NOMO-1 treated with dmso at 0.1 percent for 144 hours (cell line): ENCODE results near the gene NBPF4.
"Not testable (repeated sequence)": the region's sequence is repeated elsewhere in the genome, so short reads cannot be mapped to it uniquely, and the experiment has no call there.

Source experiments
- DNase-seq: peaks from one replicate; lab custom pipeline; 2025; ENCODE audit not compliant: unreplicated experiment; lab: John Stamatoyannopoulos, UW

Gene NBPF4

DNA sequence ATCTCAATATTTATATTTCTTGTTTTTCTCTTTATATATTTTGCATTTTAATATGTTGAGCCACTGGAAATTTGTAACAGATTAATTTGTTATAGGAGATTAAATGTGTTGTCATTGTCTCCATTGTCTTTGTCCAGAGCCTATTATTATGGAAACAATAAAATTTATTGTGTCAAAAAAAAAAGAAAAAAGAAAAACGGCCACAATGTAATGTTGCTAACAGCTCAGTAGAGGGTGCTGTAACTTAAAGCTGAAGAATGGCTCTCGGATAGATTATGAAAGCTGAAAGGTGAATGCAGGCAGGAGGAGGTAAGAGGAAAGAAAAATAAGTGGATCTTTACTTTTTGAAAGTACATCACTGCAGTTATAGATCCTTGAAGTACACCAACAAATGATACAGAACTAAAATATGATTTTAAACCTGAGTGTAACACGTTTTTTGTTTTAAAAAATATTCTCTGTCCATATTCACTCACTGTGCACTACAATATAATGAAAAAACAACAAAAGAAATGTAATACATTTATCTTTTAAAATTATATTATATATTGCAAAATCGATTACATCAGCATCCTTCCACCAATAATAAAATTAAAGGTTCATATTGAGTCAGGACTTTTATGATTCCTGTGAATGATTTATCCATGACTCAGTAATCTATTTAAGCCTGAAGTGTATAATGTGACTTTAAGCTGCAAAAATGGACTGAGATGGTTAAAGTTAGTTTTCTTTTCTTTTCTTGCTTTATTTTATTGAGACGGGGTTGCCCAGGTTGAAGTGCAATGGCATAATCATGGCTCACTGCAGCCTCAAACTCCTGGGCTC lies 29.0 kb downstream of the NBPF4 start:
- DNase-seq, result not testable (repeated sequence)

DNA sequence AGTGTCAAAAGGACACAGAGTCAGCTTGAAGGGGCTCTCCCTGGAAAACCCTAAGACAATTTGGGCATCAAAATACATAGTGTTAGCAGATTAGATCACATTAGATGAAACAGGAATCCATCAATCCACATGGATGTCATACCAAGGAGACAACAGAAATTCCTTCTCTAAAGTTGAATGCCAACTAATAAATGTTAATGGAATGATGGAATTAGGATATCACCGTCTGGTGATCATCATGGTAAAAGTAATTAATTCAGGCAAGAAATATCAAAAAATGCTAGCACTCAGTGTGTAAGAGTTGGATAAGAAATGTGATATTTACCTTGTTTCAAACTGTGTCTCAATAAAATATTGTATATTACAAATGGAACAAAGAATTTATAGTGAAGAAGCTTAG lies 32.9 kb downstream of the NBPF4 start:
- no peak for DNase-seq

DNA sequence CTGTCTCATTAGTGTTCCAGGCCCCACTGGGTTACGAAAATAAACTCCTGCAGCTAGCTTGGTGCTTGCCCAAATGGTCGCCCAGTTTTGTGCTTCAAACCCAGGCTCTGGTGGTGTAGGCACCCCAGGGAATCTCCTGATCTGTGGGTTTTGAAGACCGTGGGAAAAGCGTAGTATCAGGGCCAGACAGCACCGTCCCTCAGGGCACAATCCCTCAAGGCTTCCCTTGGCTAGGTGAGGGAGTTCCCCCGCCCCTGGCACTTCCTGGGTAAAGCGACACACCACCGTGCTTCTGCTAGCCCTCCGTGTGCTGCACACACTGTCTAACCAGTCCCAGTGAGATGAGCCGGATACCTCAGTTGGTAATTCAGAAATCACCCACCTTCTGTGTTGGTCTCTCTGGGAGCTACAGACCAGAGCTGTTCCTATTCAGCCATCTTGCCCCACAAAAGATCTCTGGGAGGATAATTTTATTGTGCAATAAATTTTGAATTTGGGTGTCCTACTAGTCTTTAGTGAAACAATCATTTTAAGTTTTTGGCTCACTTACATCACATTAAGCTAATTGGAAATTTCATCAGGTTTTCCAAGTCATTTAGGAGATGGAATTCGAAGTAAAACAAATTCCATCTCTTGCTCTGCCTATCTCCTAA lies 34.3 kb downstream of the NBPF4 start:
- no peak for DNase-seq

DNA sequence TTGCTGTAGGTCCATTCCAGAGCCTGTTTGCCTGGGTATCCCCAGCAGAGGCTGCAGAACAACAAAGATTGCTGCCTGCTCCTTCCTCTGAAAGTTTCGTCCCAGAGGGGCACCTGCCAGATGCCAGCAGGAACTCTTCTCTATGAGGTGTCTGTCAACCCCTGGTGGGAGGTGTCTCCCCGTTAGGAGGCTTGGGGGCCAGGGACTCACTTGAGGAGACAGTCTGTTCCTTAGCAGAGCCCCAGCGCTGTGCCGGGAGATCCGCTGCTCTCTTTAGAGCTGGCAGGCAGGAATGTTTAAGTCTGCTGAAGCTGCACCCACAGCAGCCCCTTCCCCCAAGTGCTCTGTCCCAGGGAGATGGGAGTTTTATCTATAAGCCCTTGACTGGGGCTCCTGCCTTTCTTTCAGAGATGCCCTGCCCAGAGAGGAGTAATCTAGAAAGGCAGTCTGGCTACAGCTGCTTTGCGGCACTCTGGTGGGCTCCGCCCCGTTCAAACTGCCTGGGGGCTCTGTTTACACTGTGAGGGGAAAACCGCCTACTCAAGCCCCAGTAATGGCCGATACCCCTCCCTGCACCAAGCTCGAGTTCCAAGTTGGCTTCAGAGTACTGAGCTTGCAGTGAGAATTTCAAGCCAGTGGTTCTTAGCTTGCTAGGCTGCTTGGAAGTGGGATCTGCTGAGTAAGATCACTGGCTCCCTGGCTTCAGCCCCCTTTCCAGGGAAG lies 35.0 kb downstream of the NBPF4 start:
- DNase-seq, result no peak

DNA sequence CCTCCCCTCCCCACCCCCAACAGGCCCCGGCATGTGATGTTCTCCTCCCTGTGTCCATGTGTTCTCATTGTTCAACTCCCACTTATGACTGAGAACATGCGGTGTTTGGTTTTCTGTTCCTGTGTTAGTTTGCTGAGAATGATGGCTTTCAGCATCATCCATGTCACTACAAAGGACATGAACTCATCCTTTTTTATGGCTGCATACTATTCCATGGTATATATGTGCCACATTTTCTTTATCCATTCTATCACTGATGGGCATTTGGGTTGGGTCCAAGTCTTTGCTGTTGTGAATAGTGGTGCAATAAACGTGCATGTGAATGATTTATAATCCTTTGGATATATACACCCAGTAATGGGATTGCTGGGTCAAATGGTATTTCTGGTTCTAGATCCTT lies 40.3 kb downstream of the NBPF4 start:
- DNase-seq, result not testable (repeated sequence)

DNA sequence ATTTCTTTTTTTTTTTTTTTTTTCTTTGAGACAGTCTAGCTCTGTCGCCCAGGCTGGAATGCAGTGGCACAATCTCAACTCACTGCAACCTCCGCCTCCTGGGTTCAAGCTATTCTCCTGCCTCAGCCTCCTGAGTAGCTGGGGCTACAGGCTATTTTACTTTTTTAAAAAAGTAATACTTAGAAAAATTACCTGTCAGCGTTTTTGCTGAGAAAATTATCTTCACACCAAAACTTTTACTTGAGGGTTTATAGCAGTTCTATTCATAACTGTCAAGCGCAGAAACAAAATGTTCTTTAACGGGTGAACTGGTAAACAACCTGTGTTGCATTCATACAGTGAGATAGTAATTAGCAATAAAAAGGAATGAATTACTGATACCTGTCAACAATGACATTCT lies 42.2 kb downstream of the NBPF4 start:
- no peak for DNase-seq

DNA sequence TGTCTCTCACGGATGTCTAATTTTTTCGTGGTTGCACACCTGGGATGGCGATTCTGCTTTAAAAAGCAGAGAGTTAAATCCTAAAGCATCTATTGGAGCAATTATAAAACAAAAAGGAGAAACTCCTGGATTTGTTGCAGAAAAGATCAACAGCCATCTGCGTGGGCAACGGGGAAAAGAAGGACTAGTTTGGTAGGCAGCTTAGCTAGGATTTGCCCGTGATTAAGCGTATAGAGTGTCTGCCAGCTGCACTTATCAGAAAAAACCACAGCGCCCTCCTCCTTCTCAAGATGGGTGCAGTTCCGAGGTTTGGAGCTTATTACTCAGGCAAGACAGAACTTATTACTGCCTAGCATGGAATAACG lies 43.2 kb downstream of the NBPF4 start:
- DNase-seq, result no peak

DNA sequence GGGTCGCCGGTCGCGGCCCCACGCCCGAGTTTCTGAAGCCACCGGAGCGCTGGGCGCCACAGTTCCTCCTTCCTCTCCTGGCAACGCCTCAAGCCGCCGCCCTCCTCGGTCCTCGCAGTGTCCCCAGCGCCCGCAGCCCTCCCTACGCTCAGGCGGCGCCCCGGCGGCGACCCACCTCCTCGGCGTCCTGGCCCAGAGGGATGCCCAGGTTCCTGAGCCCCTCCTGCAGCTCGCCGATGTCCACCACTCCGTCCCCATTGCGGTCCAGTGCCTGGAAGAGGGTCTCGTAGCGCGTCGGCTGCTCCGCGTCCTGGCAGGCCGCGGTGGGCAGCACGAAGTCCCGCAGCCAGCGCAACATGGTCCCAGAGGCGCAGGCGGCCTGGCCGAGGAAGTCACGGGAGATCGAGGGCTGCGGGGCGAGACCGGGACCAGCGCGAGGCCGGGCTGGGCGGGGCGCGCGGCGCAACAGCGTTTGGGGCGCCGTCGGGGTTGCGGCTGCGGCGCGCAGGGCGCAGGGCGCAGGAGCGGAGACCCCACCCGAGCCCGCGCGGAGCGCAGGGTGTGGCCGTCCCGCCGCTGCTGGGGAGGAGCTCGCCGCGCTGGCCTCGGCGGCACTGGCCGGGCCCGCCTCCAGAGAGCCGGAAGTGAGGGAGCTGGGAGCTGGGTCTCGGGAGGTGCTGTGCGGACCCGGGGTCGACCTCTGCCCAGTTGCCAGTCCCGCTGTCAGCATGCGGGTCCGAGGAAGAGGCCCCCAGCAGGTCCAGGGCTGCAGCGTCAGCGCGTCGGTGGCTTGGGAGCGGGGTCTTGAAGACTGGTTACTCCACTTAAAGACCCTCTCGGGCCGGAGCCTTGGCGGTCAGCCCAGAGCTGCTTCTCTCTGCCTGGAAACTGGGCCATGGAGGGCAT lies 43.8 kb downstream of the NBPF4 start, which contains the start of gene SLC25A24:
Gene SLC25A24 (minus strand): TSS at position 563 of the 906 bp plus-strand sequence. CDS start 205 bp downstream, at position 358.
- DNase-seq, result peak; percentile 74

DNA sequence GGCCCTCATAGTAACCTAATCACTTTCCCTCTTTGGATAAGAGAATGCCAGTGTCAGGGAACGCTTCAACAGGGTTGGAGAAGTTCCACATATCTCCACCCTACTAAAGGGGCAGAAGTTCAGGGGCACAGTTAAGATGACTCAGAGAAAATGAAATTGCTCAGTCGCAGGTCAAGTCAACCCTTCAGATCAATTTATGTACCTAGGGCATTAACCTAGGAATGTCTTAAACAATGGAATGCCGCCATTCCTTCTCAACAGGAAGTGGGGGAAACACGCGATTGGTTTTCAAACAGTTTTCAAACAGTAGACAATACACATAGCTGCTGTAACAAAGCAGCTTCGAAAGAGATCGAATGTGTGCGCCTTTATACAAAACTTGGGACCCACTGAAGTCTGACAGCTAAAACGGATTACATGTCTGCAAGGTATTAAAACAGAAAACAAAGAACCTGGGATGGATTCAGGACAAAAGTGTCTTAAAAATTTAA lies 44.6 kb downstream of the NBPF4 start:
- peak; percentile 16 for DNase-seq

DNA sequence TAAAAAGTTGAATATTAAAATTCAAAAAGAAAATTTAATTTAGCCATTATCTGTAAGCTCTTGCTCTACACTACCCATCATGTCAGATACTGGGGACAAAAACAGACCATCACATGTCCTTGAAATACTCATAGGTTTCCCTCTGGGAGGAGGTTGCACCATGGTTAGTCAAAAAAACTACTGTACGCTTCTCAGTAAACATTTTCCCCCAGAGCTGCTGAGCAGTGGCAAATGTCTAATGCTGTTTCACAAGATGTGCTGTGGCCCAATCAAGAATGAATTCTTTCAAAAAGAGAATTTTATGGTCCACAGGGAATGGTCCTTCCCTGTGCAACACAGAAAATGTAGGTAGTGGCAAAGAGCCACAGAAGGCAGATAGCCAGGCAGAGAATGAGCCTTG lies 49.8 kb downstream of the NBPF4 start:
- DNase-seq, result no peak

DNA sequence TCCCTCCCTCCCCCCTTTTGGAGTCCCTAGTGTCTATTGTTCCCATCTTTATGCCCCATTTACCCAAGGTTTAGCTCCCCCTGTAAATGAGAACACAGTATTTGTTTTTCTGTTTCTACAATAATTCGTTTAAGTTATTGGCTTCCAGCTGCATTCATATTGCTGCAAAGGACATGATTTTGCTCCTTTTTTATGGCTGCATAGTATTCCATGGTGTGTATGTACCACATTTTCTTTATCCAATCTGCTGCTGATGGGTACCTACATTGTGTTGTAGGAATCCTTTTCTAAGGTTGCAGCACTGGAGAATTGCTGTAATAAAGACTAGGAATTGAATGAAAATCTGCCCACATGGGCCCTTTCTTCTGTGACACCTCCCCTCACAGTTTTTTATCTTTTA lies 50.5 kb downstream of the NBPF4 start:
- DNase-seq, result no peak

DNA sequence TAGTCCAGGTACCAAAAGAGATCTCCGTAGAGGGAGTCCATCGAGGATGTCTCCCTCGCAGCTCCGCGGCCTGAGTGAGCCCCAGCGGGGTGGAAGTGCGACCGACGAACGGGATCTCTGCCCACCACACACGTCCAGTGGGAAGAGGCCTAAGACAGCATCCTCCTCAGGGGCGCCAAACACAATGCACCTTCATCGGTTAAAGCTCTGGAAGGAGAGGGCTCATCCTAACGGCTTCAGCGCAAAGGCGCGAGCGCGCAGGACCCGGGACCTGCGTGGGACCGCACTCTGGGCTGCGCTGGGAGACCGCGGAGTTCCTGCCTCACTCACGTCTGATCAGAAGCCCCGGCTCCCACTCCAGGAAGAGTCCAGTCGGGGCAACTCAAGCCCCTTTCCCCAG lies 51.3 kb downstream of the NBPF4 start:
- no peak for DNase-seq

DNA sequence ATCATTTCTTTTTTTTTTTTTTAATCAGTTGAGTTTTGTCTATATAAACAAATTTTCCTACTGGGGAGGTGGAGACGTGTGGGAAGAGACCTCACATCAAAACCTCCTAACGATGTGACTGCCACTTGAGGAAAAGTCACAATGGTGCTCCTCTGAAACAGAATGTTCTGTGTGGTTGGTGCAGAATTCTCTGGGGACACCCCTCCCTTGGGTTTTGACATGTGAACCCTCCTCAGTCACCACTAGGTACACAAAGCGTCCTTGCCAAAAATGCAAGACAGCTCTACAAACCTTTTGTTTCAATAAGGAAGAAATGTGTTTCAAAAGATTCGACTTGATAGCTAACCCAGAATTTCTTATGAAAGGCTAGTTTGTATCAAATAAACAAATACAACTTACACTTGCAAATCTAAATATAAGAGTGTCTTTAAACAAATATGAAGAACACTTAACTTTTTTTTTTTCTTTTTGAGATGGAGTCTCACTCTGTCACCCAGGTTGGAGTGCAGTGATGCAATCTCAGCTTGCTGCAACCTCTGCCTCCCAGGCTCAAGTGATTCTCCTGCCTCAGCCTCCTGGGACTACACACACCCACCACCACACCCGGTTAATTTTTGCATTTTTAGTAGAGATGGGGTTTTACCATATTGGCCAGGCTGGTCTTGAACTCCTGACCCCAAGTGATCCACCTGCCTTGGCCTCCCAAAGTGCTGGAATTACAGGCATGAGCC lies 53.0 kb downstream of the NBPF4 start:
- DNase-seq, result no peak

DNA sequence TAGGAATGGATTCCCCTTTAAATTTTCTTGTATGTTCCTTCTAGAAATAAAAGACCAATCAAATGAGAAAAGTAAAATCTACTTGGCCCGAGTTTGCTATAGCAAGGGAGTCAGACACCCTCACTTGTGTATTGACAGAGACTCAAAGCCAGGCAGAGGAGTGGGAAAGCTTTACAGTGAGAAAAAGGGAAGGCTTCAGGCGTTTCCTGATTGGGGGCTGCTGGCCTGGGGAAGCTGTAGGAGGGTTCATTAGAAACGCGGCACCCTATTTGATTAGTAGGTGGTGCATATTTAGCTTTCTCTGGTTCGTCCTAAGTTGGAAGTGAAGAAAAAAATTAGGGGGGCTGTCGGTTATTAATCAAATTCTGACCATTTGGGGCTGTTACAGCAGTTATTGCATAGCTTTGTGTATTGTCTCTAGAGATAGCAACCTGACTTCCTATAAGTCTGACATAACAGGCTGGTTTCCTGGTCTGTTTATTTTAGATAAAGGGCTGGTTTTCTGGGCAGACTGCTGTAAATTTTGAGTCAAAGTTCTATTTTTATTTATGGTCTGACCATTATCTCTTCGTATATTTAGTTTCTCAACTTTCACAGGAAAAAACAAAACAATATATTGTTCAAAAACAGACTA lies 53.8 kb downstream of the NBPF4 start:
- no peak for DNase-seq

DNA sequence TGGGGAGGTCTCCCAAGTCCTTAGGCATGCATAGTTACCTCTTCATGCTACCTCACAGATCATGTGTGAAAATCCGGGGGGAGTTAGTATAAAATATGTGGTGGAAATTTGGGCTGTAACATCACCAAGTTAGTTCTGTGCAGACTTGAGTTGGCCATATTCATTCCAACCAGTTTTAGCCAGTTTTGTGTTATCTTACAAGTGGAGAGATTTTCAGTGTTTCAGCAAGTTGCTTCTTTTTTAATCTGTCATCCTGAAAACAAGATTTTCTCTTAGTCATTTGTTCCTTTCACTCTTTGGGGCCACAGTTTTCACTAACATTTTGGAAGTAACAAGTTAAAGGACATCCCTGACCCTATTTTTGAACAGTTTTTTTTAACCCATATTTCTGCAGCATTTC lies 55.1 kb downstream of the NBPF4 start:
- DNase-seq, result no peak

DNA sequence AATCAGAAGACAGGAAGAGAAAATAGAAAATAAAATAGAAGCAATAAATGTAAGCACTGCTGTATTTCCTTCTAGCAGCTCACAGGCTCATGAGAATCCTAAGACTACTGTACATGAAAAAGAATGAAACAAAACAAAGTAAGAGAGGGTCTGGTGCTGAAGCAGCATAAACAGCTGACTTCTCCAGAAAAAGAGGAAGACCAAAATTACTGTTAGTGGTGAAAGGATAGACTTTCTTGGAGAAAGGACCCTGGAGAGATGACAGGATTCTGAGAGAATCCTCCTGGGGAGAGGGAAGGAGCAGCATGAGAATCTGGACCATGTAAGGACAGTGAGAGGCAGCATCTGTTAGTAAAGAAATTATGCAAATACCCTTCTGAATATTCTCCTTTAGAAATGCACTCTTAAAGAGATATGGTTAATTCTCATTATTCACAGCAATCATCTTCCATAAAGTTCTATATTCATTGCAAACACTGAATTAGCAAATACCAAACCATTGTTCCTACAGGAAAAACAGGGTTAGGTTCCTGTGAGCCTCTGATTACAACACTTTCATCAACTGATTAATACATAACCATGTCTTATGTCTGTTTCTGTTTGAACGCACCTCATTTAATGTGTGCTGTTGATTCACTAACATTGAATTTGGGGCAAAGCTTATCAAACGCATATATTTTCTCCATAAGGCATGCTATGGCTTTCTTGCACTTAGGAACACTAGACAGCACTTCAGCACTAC lies 60.7 kb downstream of the NBPF4 start:
- DNase-seq, result no peak

DNA sequence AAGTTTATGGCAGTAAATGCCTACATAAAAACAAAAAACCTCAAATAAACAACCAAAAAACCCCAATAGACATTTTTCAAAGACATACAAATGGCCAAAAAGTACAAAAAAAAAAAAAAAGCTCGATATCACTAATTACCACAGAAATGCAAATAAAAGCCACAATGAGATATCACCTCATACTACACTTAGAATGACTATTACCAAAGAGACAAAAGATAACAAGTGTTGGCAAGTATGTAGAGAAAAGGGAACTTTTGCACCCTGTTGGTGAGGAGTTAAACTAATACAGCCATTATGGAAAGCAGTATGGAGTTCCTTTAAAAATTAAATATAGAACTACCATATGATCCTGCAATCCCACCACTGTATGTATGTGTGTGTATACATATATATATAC lies 64.9 kb downstream of the NBPF4 start:
- DNase-seq, result no peak
